NAMALWA (cell line): ENCODE measurements around the gene PRRG3.

Experiments
- DNase-seq: peaks from one replicate; pipeline ENCODE4 v3.0.0-alpha.2; 2015; ENCODE audit warnings: low spot score

PRRG3 gene

GRCh38 chrX:151708821-151709220 is 13.6 kb downstream of the PRRG3 start:
- DNase-seq = no peak

DNA sequence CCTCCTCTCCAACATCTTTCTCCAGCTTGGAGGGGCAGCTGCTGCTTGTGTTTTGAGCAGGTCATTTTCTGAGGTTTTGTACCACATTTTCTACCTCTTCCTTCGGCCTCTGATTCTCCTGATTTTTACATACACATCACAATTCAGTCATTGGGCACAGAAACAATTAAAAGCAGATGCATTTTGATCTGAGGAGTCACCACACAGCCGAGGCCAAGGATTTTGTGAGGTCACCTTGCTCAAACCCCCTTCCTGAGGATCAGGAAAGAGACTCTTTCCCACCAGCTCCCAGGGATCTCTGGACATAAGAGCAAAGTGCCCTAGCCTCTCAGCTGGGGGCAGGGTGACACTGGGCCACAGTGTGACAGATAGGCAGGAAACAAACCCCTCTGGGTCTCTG is 15.2 kb downstream of the PRRG3 start:
- no peak for DNase-seq

GRCh38 chrX:151711154-151711553 is 15.9 kb downstream of the PRRG3 start:
- no peak for DNase-seq

DNA sequence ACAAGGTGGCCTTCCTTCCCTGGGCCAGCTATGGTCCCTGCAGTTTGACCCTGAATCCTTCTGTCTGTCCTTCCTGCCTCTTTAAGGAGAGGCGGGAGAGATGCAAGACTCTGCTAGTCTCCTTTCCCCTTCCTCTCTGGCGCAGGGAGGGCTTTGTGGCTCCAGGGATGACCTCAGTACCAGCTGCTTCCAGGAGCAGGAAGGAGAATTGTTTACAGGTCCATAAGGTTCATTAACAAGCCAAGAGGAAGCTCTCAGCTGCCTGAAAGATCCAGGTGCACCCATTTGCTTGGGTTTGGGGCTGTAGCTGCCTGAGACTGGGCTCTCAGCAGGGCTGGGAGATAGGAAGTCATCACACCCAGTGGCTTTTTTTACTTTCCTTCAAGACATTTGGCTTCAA is 16.5 kb downstream of the PRRG3 start:
- no peak for DNase-seq

DNA sequence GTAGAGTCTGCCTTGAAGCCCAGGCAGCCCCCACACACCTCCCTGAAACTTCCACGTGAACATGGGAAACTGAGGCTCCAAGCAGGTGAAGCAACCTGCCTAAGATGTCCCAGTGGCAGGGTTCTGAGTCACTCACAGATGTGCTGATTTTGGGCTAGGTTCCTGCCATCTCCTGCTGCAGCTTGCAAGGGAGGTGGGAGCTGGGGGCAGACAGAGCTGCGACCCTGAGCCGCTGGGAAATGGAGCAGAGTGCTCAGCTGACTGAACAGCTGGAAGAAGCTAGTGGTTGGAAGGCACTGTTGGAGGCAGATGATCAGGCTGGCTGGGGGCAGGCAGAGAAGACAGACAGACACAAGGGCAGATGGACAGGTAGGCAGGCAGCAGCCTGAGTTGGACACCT is 17.0 kb downstream of the PRRG3 start:
- DNase-seq = no peak

DNA sequence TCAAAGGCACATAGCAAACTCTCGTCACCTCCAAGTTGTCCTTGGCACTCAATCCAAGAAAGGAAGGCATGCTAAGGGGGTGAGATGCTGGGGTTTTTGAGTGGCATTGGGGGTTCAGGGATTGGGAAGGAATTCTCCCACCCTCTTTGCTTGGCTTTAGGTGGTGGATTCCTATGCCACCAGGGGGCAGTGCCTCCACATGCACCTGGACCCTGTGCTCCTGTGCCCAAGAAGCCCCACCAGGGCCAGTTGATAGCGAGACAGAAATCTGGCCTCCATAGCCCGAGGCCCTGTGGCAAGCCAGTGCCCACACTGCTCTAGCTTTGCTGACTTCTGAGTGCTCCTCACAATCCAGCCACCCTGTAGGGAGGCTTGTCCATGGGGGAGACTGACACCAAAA is 18.6 kb downstream of the PRRG3 start:
- peak; percentile 37 for DNase-seq

DNA sequence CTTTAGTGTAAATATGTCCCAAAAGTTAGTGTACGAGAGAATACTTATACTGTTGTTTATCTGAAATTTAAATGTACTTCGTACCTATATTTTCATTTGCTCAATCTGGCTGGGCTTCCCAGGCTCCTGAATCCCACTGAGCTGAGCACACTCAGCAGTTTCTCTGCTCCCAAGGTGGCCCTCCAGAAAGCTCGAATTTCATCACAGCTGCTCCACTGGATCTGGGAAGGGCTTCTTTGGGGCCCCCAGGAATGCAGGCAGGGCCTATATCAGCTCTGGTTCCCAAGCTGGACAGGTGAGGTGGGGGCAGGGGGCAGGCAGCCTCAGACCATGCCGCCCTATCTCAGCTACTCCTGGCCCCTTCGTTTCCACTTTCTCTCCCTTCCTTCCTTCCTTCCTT is 19.1 kb downstream of the PRRG3 start:
- no peak for DNase-seq

DNA sequence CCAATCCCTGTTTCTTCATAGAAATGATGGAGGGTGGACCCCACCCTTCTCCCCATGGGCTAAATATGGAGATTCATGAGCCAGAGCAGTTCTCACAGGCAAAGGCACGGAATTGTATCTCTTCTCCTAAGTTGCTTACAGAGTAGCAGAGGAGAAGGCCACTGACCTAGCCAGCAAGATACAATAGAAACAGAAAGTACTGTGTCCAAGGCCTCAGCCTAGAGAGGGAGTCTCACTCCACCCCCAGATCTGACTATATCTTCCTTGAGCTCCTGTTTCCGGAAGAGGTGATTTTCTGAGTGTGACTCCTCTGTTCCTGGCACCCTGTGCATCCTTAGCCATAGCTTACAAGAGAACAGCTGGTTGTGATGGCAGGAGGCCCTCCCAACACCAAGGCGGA is 20.5 kb downstream of the PRRG3 start, which contains the start of gene FATE1:
Gene FATE1 (plus strand): TSS at position 284 of the 400 bp plus-strand sequence. CDS start 85 bp downstream, at position 369.
- no peak for DNase-seq

DNA sequence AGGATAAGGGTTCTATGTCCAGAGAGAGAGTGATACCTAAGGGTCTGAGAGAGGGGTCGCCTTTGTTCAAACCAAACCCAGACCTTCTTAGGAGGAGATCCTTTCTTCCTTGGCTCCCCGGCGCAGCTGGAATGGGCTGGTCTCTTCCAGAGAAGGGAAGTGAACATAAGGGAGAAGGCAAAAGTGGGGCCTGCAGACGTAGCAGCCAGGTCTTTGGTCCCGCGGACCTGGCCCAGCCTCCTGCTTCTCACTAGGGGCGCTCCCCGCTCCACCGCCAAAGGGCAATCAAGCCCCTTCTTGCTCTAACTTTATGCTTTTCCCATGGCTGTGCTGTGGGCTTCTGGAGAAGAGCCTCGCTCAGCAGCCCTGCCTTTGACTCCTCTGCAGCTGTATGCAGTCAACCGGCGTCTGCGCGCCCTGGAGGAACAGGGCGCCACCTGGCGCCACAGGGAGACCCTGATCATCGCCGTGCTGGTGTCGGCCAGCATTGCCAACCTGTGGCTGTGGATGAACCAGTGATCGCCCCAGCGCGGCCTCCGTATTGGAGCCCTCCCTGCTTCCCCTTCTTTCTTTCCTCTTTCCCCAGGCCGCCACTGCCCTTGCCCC is 27.1 kb downstream of the PRRG3 start:
- peak; percentile 25 for DNase-seq

DNA sequence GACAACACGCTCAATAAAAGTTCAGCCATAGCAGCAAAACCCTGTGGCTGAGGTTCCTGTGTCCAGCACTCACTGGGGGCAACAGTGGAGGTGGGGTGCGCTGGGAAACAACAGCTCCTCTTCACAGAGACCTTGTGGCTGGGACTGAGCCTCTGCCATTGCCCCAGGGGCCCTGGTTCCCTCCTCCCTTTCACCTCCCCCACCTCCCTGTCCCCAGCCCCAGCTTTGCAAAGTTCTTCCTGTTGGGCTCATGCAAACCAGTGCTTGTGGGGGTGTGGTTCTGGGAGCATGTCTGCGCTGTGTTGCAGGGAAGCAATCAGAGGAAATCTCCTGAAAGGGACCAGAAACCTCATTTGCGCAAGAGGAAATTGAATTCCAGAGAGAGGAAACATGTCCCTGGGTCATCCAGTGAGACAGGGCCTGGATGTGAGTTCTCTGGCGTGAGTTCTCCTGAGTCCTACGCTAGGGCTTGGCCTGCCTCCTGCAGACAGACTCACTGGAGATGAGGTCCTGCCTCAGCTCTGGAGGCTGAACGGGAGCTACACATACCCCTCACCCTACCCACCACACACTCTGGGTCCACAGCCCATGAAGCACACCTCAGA is 28.0 kb downstream of the PRRG3 start:
- no peak for DNase-seq

DNA sequence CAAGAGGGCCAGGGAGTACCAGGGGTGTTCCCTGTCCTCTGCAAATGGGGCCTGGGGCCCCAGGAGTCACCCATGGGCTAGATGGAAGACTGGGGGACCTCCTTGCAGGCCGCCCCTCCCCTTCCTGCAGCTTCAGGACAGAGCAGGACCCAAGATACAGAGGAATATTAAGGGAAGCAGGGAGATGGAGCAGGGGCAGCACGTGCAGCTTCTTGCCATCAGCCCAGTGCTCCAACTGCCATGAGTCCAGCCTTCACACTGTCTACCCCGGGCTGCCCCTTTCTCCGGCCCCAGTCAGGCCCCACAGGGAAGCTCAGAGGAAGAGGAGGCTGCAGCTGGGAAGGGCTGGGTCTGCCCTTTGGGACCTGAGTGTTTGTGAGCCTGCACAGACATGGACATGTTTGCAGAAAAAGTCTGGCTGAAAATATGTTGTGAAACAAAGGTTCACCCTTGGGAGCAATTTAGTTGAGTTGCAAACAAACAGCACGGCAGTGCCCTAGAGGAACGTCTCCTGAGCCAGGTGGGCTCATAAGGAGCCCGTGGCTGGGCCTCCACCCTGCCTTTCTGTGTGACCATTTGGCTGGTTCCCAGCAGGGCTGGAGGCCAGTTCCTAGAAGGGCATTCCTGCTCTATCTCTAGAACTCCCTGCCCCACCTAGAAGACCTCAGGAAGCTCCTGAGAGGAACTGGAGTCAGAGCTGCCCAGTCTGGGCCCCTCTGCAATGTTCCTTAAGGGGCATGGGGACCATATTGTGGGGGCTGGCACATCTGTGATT is 29.5 kb downstream of the PRRG3 start:
- no peak for DNase-seq

DNA sequence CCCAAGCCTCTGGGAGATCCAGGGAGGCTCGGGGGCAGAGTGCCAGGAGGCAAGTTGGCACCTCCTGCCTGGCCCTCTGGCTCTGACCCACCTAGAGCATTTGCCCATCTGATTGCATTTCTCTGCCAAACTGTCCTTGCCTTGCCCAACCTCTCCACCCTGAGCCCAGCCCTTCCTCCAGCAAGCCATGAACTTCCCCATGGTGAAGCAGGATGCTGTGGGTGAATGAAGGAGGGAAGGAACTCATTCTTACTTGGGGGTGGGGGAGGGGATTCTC is 30.0 kb downstream of the PRRG3 start:
- DNase-seq = no peak

DNA sequence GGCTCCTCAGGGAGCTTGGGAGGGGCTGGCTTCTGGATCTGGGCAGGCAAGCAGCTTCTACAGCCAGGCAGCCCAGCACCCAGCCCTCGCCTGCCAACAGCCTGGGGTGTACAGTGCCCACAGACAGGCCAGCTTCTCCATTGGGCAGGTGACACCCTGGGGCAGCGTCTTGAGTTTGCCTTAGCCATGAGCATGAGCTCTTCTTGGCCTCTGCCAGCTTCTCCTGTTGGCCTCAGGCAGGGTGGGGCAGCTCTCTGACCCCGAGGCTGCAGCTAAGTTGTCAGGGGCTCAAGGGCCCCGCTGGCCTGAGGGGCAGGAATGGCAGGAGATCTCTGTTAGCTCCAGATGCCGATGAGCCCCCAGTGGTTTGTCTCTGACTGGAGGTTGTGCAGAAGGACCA is 31.5 kb downstream of the PRRG3 start:
- no peak for DNase-seq

DNA sequence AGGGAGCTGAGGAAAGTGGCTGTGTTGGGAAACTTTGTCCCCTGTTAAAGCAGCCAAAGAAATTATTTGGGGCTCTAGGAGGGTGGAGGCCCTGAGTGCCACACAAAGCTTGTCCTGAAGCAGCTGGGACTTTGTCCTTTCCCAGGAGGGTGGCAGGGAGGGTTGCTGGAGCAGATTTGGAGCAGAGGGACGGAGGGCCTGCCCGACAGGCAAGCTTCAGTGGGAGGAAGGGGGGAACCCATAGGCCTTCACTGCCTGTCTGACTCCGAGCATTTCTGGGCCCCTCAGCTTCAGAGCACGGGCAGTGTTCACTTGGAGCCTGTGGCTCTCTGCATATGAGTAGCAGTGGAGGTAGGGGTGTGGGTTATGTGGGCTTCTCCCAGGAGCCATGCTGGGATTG is 32.1 kb downstream of the PRRG3 start:
- no peak for DNase-seq

DNA sequence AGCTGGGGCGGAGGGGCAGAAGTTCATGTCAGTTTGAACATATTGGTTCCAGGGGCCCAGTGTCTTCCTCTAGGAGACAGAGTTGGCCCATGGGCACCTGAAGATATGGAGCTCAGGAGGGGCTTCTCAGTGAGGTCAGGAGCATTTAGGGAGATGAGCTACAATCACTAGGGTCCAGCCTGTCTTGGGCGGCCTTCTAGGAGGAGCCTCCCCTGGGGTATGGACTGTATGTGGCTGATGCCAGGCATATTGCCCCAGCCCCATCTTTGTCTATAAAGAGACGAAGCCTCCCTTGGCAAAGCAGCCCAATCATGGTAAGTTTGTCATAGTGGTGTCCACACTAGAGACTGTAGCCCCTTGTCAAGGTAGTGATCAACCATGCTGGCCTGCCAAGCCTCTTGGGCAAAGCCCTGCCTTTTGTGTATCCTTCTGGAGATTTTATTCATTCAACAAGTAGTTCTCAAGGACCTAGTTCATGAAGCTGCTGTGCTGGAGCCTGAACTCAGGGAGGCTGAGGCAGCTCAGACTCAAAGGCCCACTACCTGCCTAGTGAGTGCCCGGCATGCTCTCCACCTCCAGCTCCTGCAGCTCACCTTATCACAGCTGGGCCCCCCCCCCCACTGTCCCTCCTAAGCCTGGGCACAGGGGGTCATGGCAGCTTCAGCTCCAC is 33.9 kb downstream of the PRRG3 start:
- no peak for DNase-seq

GRCh38 chrX:151734446-151734845 is 39.2 kb downstream of the PRRG3 start, which contains the start of gene CNGA2:
TSS of gene CNGA2 (plus strand) at chrX:151734746. CDS start at chrX:151738484, 3,738 bp downstream.
- DNase-seq = no peak

DNA sequence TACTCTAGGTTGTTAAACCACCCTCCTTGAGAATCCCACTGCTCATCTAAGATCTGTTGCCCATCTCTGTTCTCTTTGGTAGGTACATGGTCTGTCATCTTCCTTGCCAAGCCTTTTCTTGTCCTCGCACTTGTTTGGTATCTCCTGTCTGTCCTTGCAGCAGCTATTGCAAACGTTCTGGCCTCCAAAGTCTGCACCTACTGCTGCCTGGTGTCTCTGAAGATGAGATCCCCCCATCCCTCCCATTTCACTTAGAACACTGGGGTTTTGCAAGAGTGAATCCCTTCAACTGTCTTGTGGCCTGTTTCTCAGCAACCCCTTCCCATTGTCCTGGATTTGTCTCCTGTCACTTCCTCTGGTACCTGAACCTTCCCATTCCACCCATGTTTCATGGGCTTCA is 40.0 kb downstream of the PRRG3 start:
- DNase-seq = no peak

DNA sequence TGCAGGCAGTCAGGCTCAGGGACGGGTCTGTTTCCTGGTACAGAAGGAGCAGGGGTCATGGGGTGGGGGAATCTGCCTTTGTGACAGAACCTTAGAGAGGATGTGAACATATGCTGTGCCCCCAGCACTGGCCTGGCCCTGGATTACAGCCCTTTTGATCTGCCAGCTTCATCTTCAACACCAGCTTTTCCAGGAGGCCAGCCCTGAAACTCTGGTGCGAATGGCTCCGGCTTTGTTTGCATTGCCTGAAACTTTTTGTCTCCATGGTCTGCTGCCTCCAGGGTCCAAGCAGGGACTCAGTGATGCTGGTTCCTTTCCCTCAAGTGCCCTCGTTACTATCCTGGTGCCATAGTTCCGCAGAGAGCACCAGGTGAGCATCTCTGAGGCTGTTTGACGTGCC is 41.4 kb downstream of the PRRG3 start:
- DNase-seq = no peak

GRCh38 chrX:151737494-151737893 is 42.2 kb downstream of the PRRG3 start:
- DNase-seq = no peak

DNA sequence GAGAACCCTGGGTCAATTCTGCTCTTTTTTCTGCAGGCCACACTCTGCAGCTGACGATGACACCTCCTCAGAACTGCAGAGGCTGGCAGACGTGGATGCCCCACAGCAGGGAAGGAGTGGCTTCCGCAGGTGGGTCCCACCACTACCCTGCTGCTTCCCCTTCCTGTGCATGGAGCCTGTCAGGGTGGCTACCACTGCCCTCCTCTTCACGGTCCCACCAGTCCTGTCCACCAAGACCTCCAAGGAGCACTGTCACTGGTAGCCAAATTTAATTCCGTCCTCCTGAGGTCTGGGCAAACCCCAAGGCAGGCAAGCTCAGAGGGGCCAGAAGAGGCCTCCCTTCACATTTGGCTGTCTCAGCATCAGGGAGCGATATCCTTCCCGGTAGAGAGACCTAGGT is 43.5 kb downstream of the PRRG3 start:
- no peak for DNase-seq

- DNase-seq = no peak
These were observed 46.3 kb downstream of the PRRG3 start for GRCh38 chrX:151741606-151742005.

DNA sequence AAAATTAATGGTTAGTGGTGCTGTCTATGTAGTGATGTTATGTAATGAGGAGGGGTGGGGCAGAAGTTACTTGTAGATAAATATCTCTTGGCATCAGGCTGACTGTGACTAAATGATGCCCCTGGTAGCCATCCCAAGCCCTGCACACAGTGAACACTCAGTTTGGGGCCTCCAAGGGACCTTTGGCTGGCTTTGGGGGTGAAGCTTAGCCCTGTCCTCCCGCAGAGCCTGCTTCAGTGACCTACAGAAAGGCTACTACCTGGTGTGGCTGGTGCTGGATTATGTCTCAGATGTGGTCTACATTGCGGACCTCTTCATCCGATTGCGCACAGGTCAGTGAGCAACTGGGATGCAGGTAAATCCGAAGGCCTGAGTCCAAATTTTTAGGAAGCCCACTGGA is 47.1 kb downstream of the PRRG3 start:
- DNase-seq = no peak
